Naive B cell (primary cell): ENCODE results near the gene NCOA3. TPM values are rescaled to one million over a fixed set of nuclear protein-coding genes. Genes with fewer than 3 reads are reported as not detected.

ENCODE experiments used
- ATAC-seq, 2 donors: fragments of 150-1000 bp; cut with Tn5 transposase; 2 replicates each; pipeline ENCODE4 v1.10.0; 2021; ENCODE audit warnings: low read depth in 2 of 2, mild to moderate bottlenecking in 2 of 2, moderate library complexity in 2 of 2
- DNase-seq: peaks from one replicate; pipeline ENCODE4 v3.0.0; 2022
- H3K27ac Mint-ChIP-seq, 6 donors: one replicate each; pipeline ENCODE4 v1.8.0; 2020 to 2022; ENCODE audit warnings: mild to moderate bottlenecking in 6 of 6, mixed read lengths in 6 of 6, moderate library complexity in 5 of 6, inconsistent platforms in 2 of 6
- H3K27me3 Mint-ChIP-seq, 3 donors: one replicate each; pipeline ENCODE4 v1.8.0; 2021 to 2022; ENCODE audit warnings: mixed read lengths in 3 of 3, mild to moderate bottlenecking in 1 of 3
- H3K36me3 Mint-ChIP-seq, 2 donors: one replicate each; pipeline ENCODE4 v1.8.0; 2020 to 2022; ENCODE audit warnings: mixed read lengths in 2 of 2, inconsistent platforms in 1 of 2, mild to moderate bottlenecking in 1 of 2
- H3K4me1 Mint-ChIP-seq, 3 donors: one replicate each; pipeline ENCODE4 v1.8.0; 2020 to 2022; ENCODE audit warnings: mixed read lengths in 3 of 3, inconsistent platforms in 1 of 3, mild to moderate bottlenecking in 1 of 3, moderate library complexity in 1 of 3
- H3K4me3 Mint-ChIP-seq, 8 donors: one replicate each; pipeline ENCODE4 v1.8.0; 2020 to 2022; ENCODE audit warnings: mild to moderate bottlenecking in 8 of 8, mixed read lengths in 8 of 8, moderate library complexity in 8 of 8, inconsistent platforms in 2 of 8
- H3K9me3 Mint-ChIP-seq, 7 donors: one replicate each; pipeline ENCODE4 v1.8.0; 2020 to 2022; ENCODE audit warnings: mixed read lengths in 7 of 7, mild to moderate bottlenecking in 5 of 7, inconsistent platforms in 2 of 7, moderate library complexity in 1 of 7
- polyA plus RNA-seq, 6 donors: library from polyadenylated mRNA; unstranded; fragments of 300-500 nt; fragmentation: Illumina TruSeq; gene quantifications; one replicate each; pipeline ENCODE4 v1.2.3, GENCODE V29; 2021; ENCODE audit warnings: low read depth in 6 of 6

NCOA3 gene
- polyA plus RNA-seq, 6 donors from 2014 or later, result 22.7 to 70.9 (median 54.1) TPM

GRCh38 chr20:47706345-47706744, 204.7 kb downstream of the NCOA3 start:
- peaks cover 9 to 19% (median 19%) of the 10 kb centered on the region in 3 donors for H3K27me3 Mint-ChIP-seq
- peak overlapping the region in 1 of 6 donors; percentile 9 for H3K27ac Mint-ChIP-seq
- peaks cover 12 to 19% (median 17%) of the 10 kb centered on the region in 3 donors for H3K4me1 Mint-ChIP-seq
- peak overlapping the region in 1 of 8 donors; percentile 3 for H3K4me3 Mint-ChIP-seq
- ATAC-seq, result no peak
- H3K9me3 Mint-ChIP-seq, result peaks cover 0 to 7% (median 0%) of the 10 kb centered on the region in 7 donors
- H3K36me3 Mint-ChIP-seq, result peaks cover 0 to 8% of the 10 kb centered on the region in 2 donors
- no peak for DNase-seq

Other genes with a start within 250 kb of the NCOA3 start
- gene ZMYND8, start 145.2 kb upstream of the NCOA3 start, polyA plus RNA-seq, result 10 to 100 TPM in 4 of 6 donors, 1 to 10 TPM in 2; 2.7 to 22.7 (median 12.1) TPM